ENCODE data around the gene HM13. TPM values are rescaled to one million over a fixed set of nuclear protein-coding genes. Genes with fewer than 3 reads are reported as not detected.

HM13 gene
- total and polyA plus RNA-seq, 2 of the 4 experiments (the other 2 are of a cell fraction): 53.2 to 203 TPM

GRCh38 chr20:31562241-31562640, 48.0 kb downstream of the HM13 start:
- Histone ChIP-seq H4K20me1 (ENCODE audit: insufficient read depth, low read length) (peaks cover 14% of the 10 kb centered on the region), H3K27ac (ENCODE audit: insufficient read depth, low read length) (peak overlapping the region; percentile 74)
- intact Hi-C loops (cut with micrococcal nuclease): loop anchor here (1.0 kb wide), 1 partner anchor 51 kb away; no protein-coding TSS in a partner anchor

More at GRCh38 chr20:31562241-31562640, 48.0 kb downstream of the HM13 start:
- Histone ChIP-seq H2AK9ac (replicated peaks; ENCODE audit: low read depth, low read length, poor library complexity) (peak overlapping the region; percentile 2), H3K4ac (ENCODE audit: low read depth, low read length) (peak overlapping the region; percentile 69), H3K9me1 (ENCODE audit: insufficient read depth, low read length) (peaks cover 15% of the 10 kb centered on the region), H3K9me3 (ENCODE audit: control insufficient read depth, insufficient read depth, low read length) (no peaks in the 10 kb centered on the region), H3K9ac (ENCODE audit: low read depth, low read length) (0 out of 2 replicates have a peak overlapping the region, but pooled peaks have one; percentile 12), H2AFZ (replicated peaks; ENCODE audit: low read length, poor library complexity) (no peak overlapping the region), H2BK20ac (ENCODE audit: low read depth, low read length) (peak overlapping the region; percentile 60), H2BK120ac (ENCODE audit: low read depth, low read length) (peak overlapping the region; percentile 61), H4K5ac (ENCODE audit: low read depth, low read length) (peak overlapping the region; percentile 62; the same call in 1 of the 2 replicates), H2BK15ac (ENCODE audit: low read depth, low read length) (peak overlapping the region; percentile 75; the same call in 2 of the 3 replicates), H2BK5ac (ENCODE audit: low read depth, low read length, poor library complexity, severe bottlenecking) (peak overlapping the region; percentile 91), H3K56ac (ENCODE audit: extremely low read depth, insufficient read depth, low read length) (peak overlapping the region; percentile 25; the same call in 1 of the 2 replicates), H2AK5ac (ENCODE audit: low read depth, low read length) (peak overlapping the region; percentile 99), H3K18ac (ENCODE audit: low read depth, low read length) (no peak overlapping the region), H3K4me2 (ENCODE audit: low read depth, low read length) (no peak overlapping the region), H3K14ac (replicated peaks; ENCODE audit: low read depth, low read length) (peak overlapping the region; percentile 81), H4K8ac (ENCODE audit: low read depth in 2 of 2, low read length in 2 of 2) (peak overlapping the region; percentile 82 to 86; a peak in 3 of 4 replicates), H3K79me1 (ENCODE audit: low read depth in 1 of 2, low read length in 2 of 2) (peaks cover 10 to 48% of the 10 kb centered on the region in 2 experiments), H3K23ac (ENCODE audit: low read depth, low read length) (peak overlapping the region; percentile 78), H4K91ac (ENCODE audit: insufficient read depth, low read depth, low read length) (peak overlapping the region; percentile 82), H3K27me3 (ENCODE audit: control insufficient read depth, insufficient read depth, low read length) (no peaks in the 10 kb centered on the region), H3K36me3 (ENCODE audit: control insufficient read depth, insufficient read depth, low read length) (peaks cover 45% of the 10 kb centered on the region), H3K4me1 (ENCODE audit: control insufficient read depth, insufficient read depth, low read length) (peaks cover 18% of the 10 kb centered on the region), H3K4me3 (ENCODE audit: insufficient read depth, low read depth, low read length) (no peak overlapping the region)
- ChIA-PET POLR2A (ENCODE audit: unreplicated experiment) (no interaction called here), CTCF (interaction anchor here (0.7 to 5.9 kb wide), 11 partner anchors 9 to 53 kb away, joined by 3 to 97 read pairs (median 4); partner anchors contain the start of gene ID1)
- TF ChIP-seq, protein P1, sequence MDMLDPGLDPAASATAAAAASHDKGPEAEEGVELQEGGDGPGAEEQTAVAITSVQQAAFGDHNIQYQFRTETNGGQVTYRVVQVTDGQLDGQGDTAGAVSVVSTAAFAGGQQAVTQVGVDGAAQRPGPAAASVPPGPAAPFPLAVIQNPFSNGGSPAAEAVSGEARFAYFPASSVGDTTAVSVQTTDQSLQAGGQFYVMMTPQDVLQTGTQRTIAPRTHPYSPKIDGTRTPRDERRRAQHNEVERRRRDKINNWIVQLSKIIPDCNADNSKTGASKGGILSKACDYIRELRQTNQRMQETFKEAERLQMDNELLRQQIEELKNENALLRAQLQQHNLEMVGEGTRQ (IDR thresholded peaks at IDR 0.05; ENCODE audit: low read depth, low read length): no peak
- TF ChIP-seq CHD1 (IDR thresholded peaks at IDR 0.05; ENCODE audit: low read depth, low read length): no peak
- no peak for TF ChIP-seq BHLHE40 (IDR thresholded peaks at IDR 0.05; ENCODE audit: low read depth, low read length)
- TF ChIP-seq MAFK (IDR thresholded peaks at IDR 0.05; ENCODE audit: low read depth, low read length): no peak
- TF ChIP-seq ELK1 (IDR thresholded peaks at IDR 0.05; ENCODE audit: borderline replicate concordance, low read depth, low read length): no peak
- no peak for TF ChIP-seq RAD21 (IDR thresholded peaks at IDR 0.05; ENCODE audit: low read length)
- TF ChIP-seq POLR2A (IDR thresholded peaks at IDR 0.05; ENCODE audit: low read depth, low read length): no peak
- TF ChIP-seq SMC3 (IDR thresholded peaks at IDR 0.05; ENCODE audit: low read depth, low read length): no peak
- TF ChIP-seq NFE2L2 (IDR thresholded peaks at IDR 0.05; ENCODE audit: low read depth, low read length): no peak
- TF ChIP-seq, protein P2, sequence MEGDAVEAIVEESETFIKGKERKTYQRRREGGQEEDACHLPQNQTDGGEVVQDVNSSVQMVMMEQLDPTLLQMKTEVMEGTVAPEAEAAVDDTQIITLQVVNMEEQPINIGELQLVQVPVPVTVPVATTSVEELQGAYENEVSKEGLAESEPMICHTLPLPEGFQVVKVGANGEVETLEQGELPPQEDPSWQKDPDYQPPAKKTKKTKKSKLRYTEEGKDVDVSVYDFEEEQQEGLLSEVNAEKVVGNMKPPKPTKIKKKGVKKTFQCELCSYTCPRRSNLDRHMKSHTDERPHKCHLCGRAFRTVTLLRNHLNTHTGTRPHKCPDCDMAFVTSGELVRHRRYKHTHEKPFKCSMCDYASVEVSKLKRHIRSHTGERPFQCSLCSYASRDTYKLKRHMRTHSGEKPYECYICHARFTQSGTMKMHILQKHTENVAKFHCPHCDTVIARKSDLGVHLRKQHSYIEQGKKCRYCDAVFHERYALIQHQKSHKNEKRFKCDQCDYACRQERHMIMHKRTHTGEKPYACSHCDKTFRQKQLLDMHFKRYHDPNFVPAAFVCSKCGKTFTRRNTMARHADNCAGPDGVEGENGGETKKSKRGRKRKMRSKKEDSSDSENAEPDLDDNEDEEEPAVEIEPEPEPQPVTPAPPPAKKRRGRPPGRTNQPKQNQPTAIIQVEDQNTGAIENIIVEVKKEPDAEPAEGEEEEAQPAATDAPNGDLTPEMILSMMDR (conservative IDR thresholded peaks at IDR 0.05; ENCODE audit: low read depth, low read length): no peak
- no peak for TF ChIP-seq CEBPB (IDR thresholded peaks at IDR 0.05; ENCODE audit: low read depth, low read length)
- no peak for TF ChIP-seq MXI1 (IDR thresholded peaks at IDR 0.05; ENCODE audit: borderline replicate concordance, low read depth, low read length)
- no peak for TF ChIP-seq FOS (IDR thresholded peaks at IDR 0.05; ENCODE audit: low read depth, low read length)
- TF ChIP-seq RCOR1 (IDR thresholded peaks at IDR 0.05; ENCODE audit: insufficient replicate concordance, low read length): no peak
- no peak for TF ChIP-seq MAZ (IDR thresholded peaks at IDR 0.05; ENCODE audit: borderline replicate concordance, low read depth, low read length)
- no peak for TF ChIP-seq RFX5 (IDR thresholded peaks at IDR 0.05; ENCODE audit: low read depth, low read length)
- BruUV-seq (replicated peaks): no TSS peak
- DNase-seq (no peak), ATAC-seq (ENCODE audit: low read depth) (no peak)
- no CpG with 5 or more reads among the region's 1 CpG for WGBS, 2 experiments (ENCODE audit: extremely low coverage in 2 of 2, insufficient read length in 1 of 2)
- in situ Hi-C loops (cut with MboI; ENCODE audit: low sequenced_read_pairs): loop anchor here (5.0 kb wide), 2 partner anchors 45 to 160 kb away; partner anchors contain the start of genes BCL2L1 and ID1
- dilution Hi-C loops (cut with HindIII; ENCODE audit: low sequenced_read_pairs, unreplicated experiment): no loop called here

Measured in IMR-90 (cell line).